H1 (cell line): ENCODE measurements around the gene SIGLECL1. TPM values are rescaled to one million over a fixed set of nuclear protein-coding genes. Genes with fewer than 3 reads are reported as not detected.

Source experiments
- CTCF ChIA-PET: fragments of 300-600 bp; sonication (Branson Sonifier 250); formaldehyde crosslinking; loops from one replicate; lab custom pipeline; 2021; ENCODE audit not compliant: partially characterized antibody; lab: Charles Lee
- POLR2A ChIA-PET: fragments of 300-600 bp; sonication (Branson Sonifier 250); formaldehyde crosslinking; loops from one replicate; lab custom pipeline; 2021; ENCODE audit warnings: inconsistent platforms; ENCODE audit not compliant: partially characterized antibody; lab: Charles Lee
- DNase-seq, 2 experiments: peaks; one replicate each; pipeline versions ENCODE4 v3.0.0 to v3.0.0-alpha.2; 2010 to 2022; ENCODE audit warnings: low spot score in 2 of 2, low read depth in 1 of 2, mixed read lengths in 1 of 2
- FAIRE-seq: peaks from 2 replicates; lab custom pipeline; 2011; peaks lifted over from hg19 to GRCh38; lab: Jason Lieb, UNC
- H2AFZ ChIP-seq: 2 replicates; pipeline ENCODE4 v1.8.1; 2012; ENCODE audit warnings: low read length, inconsistent platforms
- H2AK5ac ChIP-seq: 2 replicates; pipeline ENCODE4 v1.6.1; 2013; ENCODE audit warnings: low read depth, low read length
- H2BK120ac ChIP-seq: replicated peaks from 2 replicates; pipeline ENCODE3; 2013; ENCODE audit warnings: low read depth, low read length, inconsistent platforms
- H2BK12ac ChIP-seq: 2 replicates; pipeline ENCODE4 v1.6.1; 2013; ENCODE audit warnings: low read depth, low read length
- H2BK15ac ChIP-seq: 2 replicates; pipeline ENCODE4 v1.6.1; 2013; ENCODE audit warnings: low read length
- H2BK20ac ChIP-seq: 2 replicates; pipeline ENCODE4 v1.6.1; 2013; ENCODE audit warnings: low read length
- H2BK5ac ChIP-seq: 2 replicates; pipeline ENCODE4 v1.6.1; 2013; ENCODE audit warnings: low read depth, low read length
- H3K14ac ChIP-seq: 2 replicates; pipeline ENCODE4 v1.6.1; 2013; ENCODE audit warnings: inconsistent platforms; ENCODE audit not compliant: insufficient read length
- H3K18ac ChIP-seq: 2 replicates; pipeline ENCODE4 v1.6.1; 2013; ENCODE audit warnings: low read length; ENCODE audit errors: extremely low read depth
- H3K23ac ChIP-seq: 2 replicates; pipeline ENCODE4 v1.6.1; 2013; ENCODE audit warnings: inconsistent platforms; ENCODE audit not compliant: insufficient read length
- H3K23me2 ChIP-seq: 2 replicates; pipeline ENCODE4 v1.6.1; 2013; ENCODE audit warnings: low read depth, low read length
- H3K27ac ChIP-seq: 2 replicates; pipeline ENCODE4 v1.6.1; 2011; ENCODE audit warnings: low read depth, low read length, inconsistent platforms
- H3K27me3 ChIP-seq, 4 experiments: replicated peaks in 1 of 4; 1 replicate in 1 of 4; 2 replicates in 3 of 4; pipeline versions ENCODE4 v1.6.1 to v1.8.1; 2011 to 2013; ENCODE audit warnings: low read length in 3 of 4, mild to moderate bottlenecking in 3 of 4, inconsistent platforms in 2 of 4, mixed read lengths in 2 of 4, moderate library complexity in 1 of 4; ENCODE audit not compliant: control insufficient read depth in 3 of 4, insufficient read depth in 3 of 4; ENCODE audit errors: extremely low read depth in 1 of 4
- H3K36me3 ChIP-seq, 4 experiments: 2 replicates each; pipeline versions ENCODE4 v1.6.1 to v1.8.1; 2011 to 2013; ENCODE audit warnings: mild to moderate bottlenecking in 4 of 4, low read length in 3 of 4, moderate library complexity in 2 of 4, control low read depth in 1 of 4, inconsistent platforms in 1 of 4; ENCODE audit not compliant: insufficient read depth in 4 of 4, control insufficient read depth in 2 of 4
- H3K4ac ChIP-seq: replicated peaks from 2 replicates; pipeline ENCODE3; 2013; ENCODE audit warnings: low read length, low read depth, mixed read lengths, inconsistent platforms; ENCODE audit not compliant: insufficient read length
- H3K4me1 ChIP-seq, 4 experiments: replicated peaks in 1 of 4; 1 replicate in 1 of 4; 2 replicates in 3 of 4; pipeline versions ENCODE4 v1.6.1 to v1.8.1; 2011 to 2013; ENCODE audit warnings: low read length in 3 of 4, inconsistent platforms in 2 of 4, mixed read lengths in 1 of 4; ENCODE audit not compliant: insufficient read depth in 4 of 4, control insufficient read depth in 3 of 4
- H3K4me2 ChIP-seq, 2 experiments: 2 replicates each; pipeline versions ENCODE4 v1.6.1 to v1.8.1; 2011 to 2013; ENCODE audit warnings: low read depth in 2 of 2, low read length in 2 of 2, control low read depth in 1 of 2, inconsistent platforms in 1 of 2, mild to moderate bottlenecking in 1 of 2; ENCODE audit not compliant: insufficient read depth in 1 of 2
- H3K4me3 ChIP-seq, 4 experiments: fragments of 200-600, 300-600 bp in 1 of 4; sonication (generic), shearing (Covaris generic), sonication (Bioruptor Twin) in 1 of 4; 2 replicates each; pipeline versions ENCODE4 v1.5.1 to v1.8.1; 2011 to 2016; ENCODE audit warnings: low read length in 4 of 4, low read depth in 3 of 4, control low read depth in 2 of 4, inconsistent platforms in 2 of 4, mild to moderate bottlenecking in 2 of 4, mixed read lengths in 1 of 4, moderate library complexity in 1 of 4; ENCODE audit not compliant: insufficient read depth in 2 of 4; ENCODE audit errors: extremely low read depth in 1 of 4
- H3K56ac ChIP-seq: replicated peaks from 2 replicates; pipeline ENCODE3; 2013; ENCODE audit warnings: low read depth, mild to moderate bottlenecking, mixed read lengths, low read length, inconsistent platforms; ENCODE audit not compliant: insufficient read length
- H3K79me1 ChIP-seq: 2 replicates; pipeline ENCODE4 v1.6.1; 2013; ENCODE audit warnings: low read depth, low read length, control low read depth
- H3K79me2 ChIP-seq, 2 experiments: 2 replicates each; pipeline versions ENCODE4 v1.6.1 to v1.8.1; 2012 to 2013; ENCODE audit warnings: low read length in 2 of 2, mild to moderate bottlenecking in 2 of 2, inconsistent platforms in 1 of 2; ENCODE audit not compliant: insufficient read depth in 2 of 2, control insufficient read depth in 1 of 2
- H3K9ac ChIP-seq, 4 experiments: replicated peaks in 1 of 4; 1 replicate in 1 of 4; 2 replicates in 3 of 4; pipeline versions ENCODE4 v1.6.1 to v1.8.1; 2011 to 2013; ENCODE audit warnings: low read depth in 3 of 4, low read length in 3 of 4, control low read depth in 2 of 4, mild to moderate bottlenecking in 2 of 4, moderate library complexity in 2 of 4, inconsistent platforms in 1 of 4; ENCODE audit errors: extremely low read depth in 1 of 4
- H3K9me3 ChIP-seq, 2 experiments: 2 replicates each; pipeline versions ENCODE4 v1.6.1 to v1.8.1; 2012 to 2013; ENCODE audit warnings: mild to moderate bottlenecking in 2 of 2, moderate library complexity in 2 of 2, control low read depth in 1 of 2, inconsistent platforms in 1 of 2, low read depth in 1 of 2, low read length in 1 of 2, mixed read lengths in 1 of 2; ENCODE audit not compliant: insufficient read depth in 2 of 2
- H4K20me1 ChIP-seq, 2 experiments: replicated peaks in 1 of 2; 2 replicates each; pipeline versions ENCODE3 to v1.8.1; 2011 to 2013; ENCODE audit warnings: inconsistent platforms in 2 of 2, low read length in 2 of 2, mild to moderate bottlenecking in 1 of 2; ENCODE audit not compliant: insufficient read depth in 2 of 2, control insufficient read depth in 1 of 2
- H4K5ac ChIP-seq: 2 replicates; pipeline ENCODE4 v1.6.1; 2013; ENCODE audit warnings: low read length, low read depth, mixed read lengths, inconsistent platforms; ENCODE audit not compliant: insufficient read length
- H4K8ac ChIP-seq: 2 replicates; pipeline ENCODE4 v1.8.0; 2013; ENCODE audit warnings: mild to moderate bottlenecking, moderate library complexity, low read length, inconsistent platforms; ENCODE audit not compliant: insufficient read depth; ENCODE audit errors: extremely low read depth
- H4K91ac ChIP-seq: replicated peaks from 2 replicates; pipeline ENCODE3; 2013; ENCODE audit warnings: low read length, mixed read lengths, inconsistent platforms; ENCODE audit not compliant: insufficient read length
- JUND ChIP-seq: IDR thresholded peaks from 2 replicates; pipeline ENCODE4 v1.6.1; 2011; ENCODE audit warnings: mild to moderate bottlenecking, improper control_type of control experiment, low read length
- MAX ChIP-seq: IDR thresholded peaks from 2 replicates; pipeline ENCODE4 v1.6.1; 2012; ENCODE audit warnings: inconsistent platforms
- NANOG ChIP-seq: IDR thresholded peaks from 2 replicates; pipeline ENCODE4 v1.6.1; 2011; ENCODE audit warnings: low read length, low read depth, mild to moderate bottlenecking, inconsistent platforms; ENCODE audit not compliant: insufficient read depth, poor library complexity, severe bottlenecking
- TEAD4 ChIP-seq: IDR thresholded peaks from 2 replicates; pipeline ENCODE4 v1.6.1; 2012; ENCODE audit warnings: low read depth, low read length, inconsistent platforms, mixed read lengths
- WGBS, 2 experiments: shearing (Covaris generic) in 1 of 2; methylation state at CpG; one replicate each; pipeline versions ENCODE4 v1.1.6 to v1.1.7; 2013 to 2015; ENCODE audit warnings: low lambda C conversion rate in 2 of 2, mixed read lengths in 2 of 2, inconsistent platforms in 1 of 2, low coverage in 1 of 2, missing lambda C conversion rate in 1 of 2; ENCODE audit not compliant: insufficient replicate concordance in 2 of 2, insufficient coverage in 1 of 2, insufficient read length in 1 of 2; ENCODE audit errors: extremely low coverage in 1 of 2, missing lambda C conversion rate in 1 of 2; 5-methylcytosine and 5-hydroxymethylcytosine counted together
- polyA plus RNA-seq, 7 experiments: library from polyadenylated mRNA; depleted of rRNA in 3 of 7; stranded (reverse) in 5 of 7; unstranded in 2 of 7; fragments of >200 nt in 5 of 7; fragments of 200-250 nt in 2 of 7; gene quantifications; 1 replicate in 5 of 7; 2 replicates in 1 of 7; 4 replicates in 1 of 7; pipeline versions ENCODE4 v1.2.1 to v1.2.3, GENCODE V29; 2011 to 2013; ENCODE audit warnings: missing spikeins in 2 of 7, mixed read lengths in 2 of 7
- total RNA-seq: library from RNA; stranded (reverse); fragmentation: NEBNext Ultra II Directional; extraction: Animal tissue kit (Norgen Biotek cat#: 25700); gene quantifications from 2 replicates; pipeline ENCODE4 v1.2.1, GENCODE V29; 2021

The SIGLECL1 gene
- total and polyA plus RNA-seq, 2 of the 8 experiments (the other 6 are each of a cell fraction or from before 2014, with no cell fraction given) = not detected

- no peak overlapping the region for H3K9ac ChIP-seq
- H3K27ac ChIP-seq = no peak overlapping the region
- no peak overlapping the region for H2AK5ac ChIP-seq
- no peak overlapping the region for H2BK20ac ChIP-seq
- no peak overlapping the region for H2BK120ac ChIP-seq
- DNase-seq (no peak), FAIRE-seq (no peak)
- H3K27me3 ChIP-seq = no peaks in the 10 kb centered on the region
- no peak overlapping the region for H2BK5ac ChIP-seq
- 88% methylated on average over 1 of the region's 1 CpG; no CpG with 5 or more reads in 1 of the 2 experiments for WGBS, 2 experiments
- no peak for TF ChIP-seq NANOG
- no peak for TF ChIP-seq MAX
- TF ChIP-seq TEAD4 = no peak
- no peak for TF ChIP-seq JUND
- H3K36me3 ChIP-seq = no peaks in the 10 kb centered on the region
- no peak overlapping the region for H3K18ac ChIP-seq
- H3K4me1 ChIP-seq = no peaks in the 10 kb centered on the region
- no peak overlapping the region for H4K8ac ChIP-seq
- no peak overlapping the region for H2BK15ac ChIP-seq
- H3K4ac ChIP-seq = no peak overlapping the region
- no peak overlapping the region for H4K91ac ChIP-seq
- POLR2A ChIA-PET = interaction anchor here (0.7 kb wide), 1 partner anchor 33 kb away, joined by 3 read pairs; no protein-coding TSS in a partner anchor
- H3K14ac ChIP-seq = no peak overlapping the region
- H4K20me1 ChIP-seq = no peaks in the 10 kb centered on the region
- H3K4me2 ChIP-seq = no peak overlapping the region
- no peak overlapping the region for H2BK12ac ChIP-seq
- H4K5ac ChIP-seq = no peak overlapping the region
- no peaks in the 10 kb centered on the region for H3K23me2 ChIP-seq
- H3K23ac ChIP-seq = no peak overlapping the region
- no peaks in the 10 kb centered on the region for H3K79me1 ChIP-seq
- no peaks in the 10 kb centered on the region for H3K79me2 ChIP-seq
- H3K4me3 ChIP-seq = no peak overlapping the region
- no peak overlapping the region for H3K56ac ChIP-seq
- H3K9me3 ChIP-seq = peaks cover 0 to 7% of the 10 kb centered on the region in 2 experiments; a peak in 3 of 4 replicates
- H2AFZ ChIP-seq = no peak overlapping the region
- CTCF ChIA-PET = interaction anchor here (1.3 kb wide), 1 partner anchor 95 kb away, joined by 3 read pairs; no protein-coding TSS in a partner anchor
Observed at GRCh38 chr19:51253088-51253806, 2.4 kb downstream of the SIGLECL1 start.
